ENCODE measurements around the gene PTPA. TPM values are rescaled to one million over a fixed set of nuclear protein-coding genes. Genes with fewer than 3 reads are reported as not detected.
A peak's percentile ranks its signal among the peaks of the same experiment; 100 is the strongest.

The PTPA gene
- total and polyA plus RNA-seq, 2 donors (not counting 1 experiment from before 2014, with no cell fraction given), result 35.0 to 73.9 TPM

- ChIA-PET CTCF (interaction anchor here (0.6 to 22.0 kb wide), 25 partner anchors 9 to 449 kb away, joined by 3 to 382 read pairs (median 7); partner anchors contain the start of gene NTMT1), POLR2A (interaction anchor here (0.6 to 3.3 kb wide), 4 partner anchors 32 to 209 kb away, joined by 3 to 15 read pairs (median 7); no protein-coding TSS in a partner anchor)
- ATAC-seq (ENCODE audit: low read depth) (no peak), DNase-seq (peak; percentile 51)
- H2AFZ ChIP-seq (ENCODE audit: insufficient read depth, low read depth, low read length, poor library complexity, severe bottlenecking), result peak overlapping the region; percentile 91
- H3K27me3 ChIP-seq (replicated peaks in 1 of 4; ENCODE audit: control extremely low read depth in 1 of 4, control insufficient read depth in 3 of 4, insufficient read depth in 4 of 4, low read length in 3 of 4), result peaks cover 0 to 34% (median 18%) of the 10 kb centered on the region in 4 experiments
- no peaks in the 10 kb centered on the region for H4K20me1 ChIP-seq (ENCODE audit: control insufficient read depth, insufficient read depth, low read length, poor library complexity, severe bottlenecking)
- H3K36me3 ChIP-seq (replicated peaks in 1 of 2; ENCODE audit: control extremely low read depth in 1 of 2, control insufficient read depth in 1 of 2, extremely low read depth in 1 of 2, insufficient read depth in 2 of 2, low read length in 1 of 2), result no peaks in the 10 kb centered on the region
- peak overlapping the region; percentile 93 for H3K4me3 Mint-ChIP-seq
- H3K27ac ChIP-seq (ENCODE audit: low read length in 2 of 2), result peak overlapping the region in 1 of 2 donors; percentile 36
- peaks cover 22% of the 10 kb centered on the region for H3K4me1 Mint-ChIP-seq
- intact Hi-C loops (cut with micrococcal nuclease), result loop anchor here (1.0 to 10.0 kb wide), 4 partner anchors 34 to 435 kb away; no protein-coding TSS in a partner anchor
- peaks cover 15% of the 10 kb centered on the region for H3K27me3 Mint-ChIP-seq
- peak overlapping the region; percentile 72 for H3K9ac ChIP-seq (ENCODE audit: low read length)
- H3K27ac Mint-ChIP-seq, result peak overlapping the region; percentile 37
- H3K4me3 ChIP-seq (ENCODE audit: control extremely low read depth in 1 of 5, extremely low read depth in 1 of 5, insufficient read depth in 1 of 5, low read depth in 2 of 5, low read length in 4 of 5), result peak overlapping the region; percentile 50 to 94 (median 69)
- peaks cover 22 to 34% of the 10 kb centered on the region in 2 donors for H3K4me1 ChIP-seq (ENCODE audit: control insufficient read depth in 2 of 2, insufficient read depth in 2 of 2, low read length in 2 of 2)
- H3K9me3 ChIP-seq (ENCODE audit: control extremely low read depth in 1 of 3, control insufficient read depth in 2 of 3, insufficient read depth in 1 of 3, low read length in 2 of 3), result no peaks in the 10 kb centered on the region
- no peak for TF ChIP-seq EZH2 (IDR thresholded peaks at IDR 0.05; ENCODE audit: borderline replicate concordance, insufficient read depth, low read depth, low read length, poor library complexity, severe bottlenecking)
- TF ChIP-seq CTCF (IDR thresholded peaks at IDR 0.05), result no peak
- peak overlapping the region; percentile 100 for H3K4me2 ChIP-seq (replicated peaks; ENCODE audit: low read depth, low read length, poor library complexity, severe bottlenecking)
- under 1% methylated on average over 20 of the region's 53 CpGs for WGBS (ENCODE audit: insufficient coverage)
- no peaks in the 10 kb centered on the region for H3K9me3 Mint-ChIP-seq (ENCODE audit: insufficient read depth)
- no peaks in the 10 kb centered on the region for H3K79me2 ChIP-seq (ENCODE audit: control insufficient read depth, insufficient read depth, low read length)
These were observed 63.7 kb downstream of the PTPA start for GRCh38 chr9:129174724-129175514.

- POLR2A ChIA-PET, result interaction anchor here (2.5 to 3.3 kb wide), 2 partner anchors 36 to 208 kb away, joined by 8 to 15 read pairs; no protein-coding TSS in a partner anchor
These were observed 64.3 kb downstream of the PTPA start for GRCh38 chr9:129175515-129175824.

More at GRCh38 chr9:129175515-129175824, 64.3 kb downstream of the PTPA start:
- Histone ChIP-seq H2AFZ (ENCODE audit: insufficient read depth, low read depth, low read length, poor library complexity, severe bottlenecking) (peak overlapping the region; percentile 91), H3K4me3 (ENCODE audit: control extremely low read depth in 1 of 5, extremely low read depth in 1 of 5, insufficient read depth in 1 of 5, low read depth in 2 of 5, low read length in 4 of 5) (peak overlapping the region; percentile 50 to 94 (median 69)), H3K36me3 (replicated peaks in 1 of 2; ENCODE audit: control extremely low read depth in 1 of 2, control insufficient read depth in 1 of 2, extremely low read depth in 1 of 2, insufficient read depth in 2 of 2, low read length in 1 of 2) (no peaks in the 10 kb centered on the region), H3K9me3 (ENCODE audit: control extremely low read depth in 1 of 3, control insufficient read depth in 2 of 3, insufficient read depth in 1 of 3, low read length in 2 of 3) (no peaks in the 10 kb centered on the region), H3K4me2 (replicated peaks; ENCODE audit: low read depth, low read length, poor library complexity, severe bottlenecking) (peak overlapping the region; percentile 100), H4K20me1 (ENCODE audit: control insufficient read depth, insufficient read depth, low read length, poor library complexity, severe bottlenecking) (no peaks in the 10 kb centered on the region), H3K4me1 (ENCODE audit: control insufficient read depth in 2 of 2, insufficient read depth in 2 of 2, low read length in 2 of 2) (peaks cover 22 to 34% of the 10 kb centered on the region in 2 donors), H3K27ac (ENCODE audit: low read length in 2 of 2) (no peak overlapping the region), H3K27me3 (replicated peaks in 1 of 4; ENCODE audit: control extremely low read depth in 1 of 4, control insufficient read depth in 3 of 4, insufficient read depth in 4 of 4, low read length in 3 of 4) (peaks cover 0 to 30% (median 18%) of the 10 kb centered on the region in 4 experiments), H3K79me2 (ENCODE audit: control insufficient read depth, insufficient read depth, low read length) (no peaks in the 10 kb centered on the region), H3K9ac (ENCODE audit: low read length) (peak overlapping the region; percentile 72)
- H3K4me3 Mint-ChIP-seq, result peak overlapping the region; percentile 93
- no peaks in the 10 kb centered on the region for H3K9me3 Mint-ChIP-seq (ENCODE audit: insufficient read depth)
- ATAC-seq (ENCODE audit: low read depth) (no peak), DNase-seq (no peak)
- peaks cover 16% of the 10 kb centered on the region for H3K27me3 Mint-ChIP-seq
- H3K4me1 Mint-ChIP-seq, result peaks cover 22% of the 10 kb centered on the region
- whole genome bisulfite sequencing (ENCODE audit: insufficient coverage), result 0% methylated on average over 6 of the region's 10 CpGs
- H3K27ac Mint-ChIP-seq, result peak overlapping the region; percentile 69
- TF ChIP-seq EZH2 (IDR thresholded peaks at IDR 0.05; ENCODE audit: borderline replicate concordance, insufficient read depth, low read depth, low read length, poor library complexity, severe bottlenecking), result no peak
- CTCF ChIA-PET, result interaction anchor here (0.6 to 22.0 kb wide), 9 partner anchors 13 to 448 kb away, joined by 3 to 382 read pairs (median 7); partner anchors contain the start of gene NTMT1
- intact Hi-C loops (cut with micrococcal nuclease), result loop anchor here (2.0 to 10.0 kb wide), 3 partner anchors 35 to 237 kb away; no protein-coding TSS in a partner anchor
